ENCODE measurements around the gene HMGXB3. TPM values are rescaled to one million over a fixed set of nuclear protein-coding genes. Genes with fewer than 3 reads are reported as not detected.

The HMGXB3 gene
- total and polyA plus RNA-seq, 2 experiments from 2014 or later: 16.7 to 51.0 TPM

GRCh38 chr5:149975409-149975808 is 25.1 kb upstream of the HMGXB3 start:
- Histone ChIP-seq H3K9me3 (ENCODE audit: low read depth) (no peaks in the 10 kb centered on the region), H3K4me3 (no peak overlapping the region), H3K36me3 (peaks cover 13% of the 10 kb centered on the region), H3K27me3 (no peaks in the 10 kb centered on the region), H3K4me1 (ENCODE audit: low read depth) (no peaks in the 10 kb centered on the region), H3K27ac (no peak overlapping the region)
- TF ChIP-seq CTCF (IDR thresholded peaks at IDR 0.05; ENCODE audit: low read depth, low read length): no peak
- DNase-seq (ENCODE audit: low read depth in 1 of 2, low spot score in 1 of 2): no peak

GRCh38 chr5:149979896-149980295 is 20.6 kb upstream of the HMGXB3 start:
- no peak for TF ChIP-seq CTCF (IDR thresholded peaks at IDR 0.05; ENCODE audit: low read depth, low read length)
- H3K4me1 ChIP-seq (ENCODE audit: low read depth): no peaks in the 10 kb centered on the region
- no peak for DNase-seq (ENCODE audit: low read depth in 1 of 2, low spot score in 1 of 2)
- H3K9me3 ChIP-seq (ENCODE audit: low read depth): no peaks in the 10 kb centered on the region
- H3K4me3 ChIP-seq: no peak overlapping the region
- no peak overlapping the region for H3K27ac ChIP-seq
- peaks cover 14% of the 10 kb centered on the region for H3K36me3 ChIP-seq
- no peaks in the 10 kb centered on the region for H3K27me3 ChIP-seq

- H3K27ac ChIP-seq: no peak overlapping the region
- no peak overlapping the region for H3K4me3 ChIP-seq
- H3K9me3 ChIP-seq (ENCODE audit: low read depth): no peaks in the 10 kb centered on the region
- TF ChIP-seq CTCF (IDR thresholded peaks at IDR 0.05; ENCODE audit: low read depth, low read length): no peak
- no peaks in the 10 kb centered on the region for H3K27me3 ChIP-seq
- H3K36me3 ChIP-seq: peaks cover 14% of the 10 kb centered on the region
- no peaks in the 10 kb centered on the region for H3K4me1 ChIP-seq (ENCODE audit: low read depth)
- no peak for DNase-seq (ENCODE audit: low read depth in 1 of 2, low spot score in 1 of 2)
Measured at GRCh38 chr5:149981206-149981605, 19.3 kb upstream of the HMGXB3 start.

GRCh38 chr5:149982505-149982904 is 18.0 kb upstream of the HMGXB3 start:
- DNase-seq (ENCODE audit: low read depth in 1 of 2, low spot score in 1 of 2): no peak

GRCh38 chr5:149988126-149988525 is 12.4 kb upstream of the HMGXB3 start:
- DNase-seq (ENCODE audit: low read depth in 1 of 2, low spot score in 1 of 2): no peak
- Histone ChIP-seq H3K27me3 (no peaks in the 10 kb centered on the region), H3K27ac (no peak overlapping the region), H3K4me1 (ENCODE audit: low read depth) (no peaks in the 10 kb centered on the region), H3K36me3 (no peaks in the 10 kb centered on the region), H3K4me3 (no peak overlapping the region), H3K9me3 (ENCODE audit: low read depth) (no peaks in the 10 kb centered on the region)
- TF ChIP-seq CTCF (IDR thresholded peaks at IDR 0.05; ENCODE audit: low read depth, low read length): no peak

More at GRCh38 chr5:149982505-149982904, 18.0 kb upstream of the HMGXB3 start:
- no peak for TF ChIP-seq CTCF (IDR thresholded peaks at IDR 0.05; ENCODE audit: low read depth, low read length)
- Histone ChIP-seq H3K9me3 (ENCODE audit: low read depth) (no peaks in the 10 kb centered on the region), H3K27ac (no peak overlapping the region), H3K27me3 (no peaks in the 10 kb centered on the region), H3K36me3 (peaks cover 14% of the 10 kb centered on the region), H3K4me1 (ENCODE audit: low read depth) (no peaks in the 10 kb centered on the region), H3K4me3 (no peak overlapping the region)
